Measurements from ENCODE around the gene RGS13.

DNA sequence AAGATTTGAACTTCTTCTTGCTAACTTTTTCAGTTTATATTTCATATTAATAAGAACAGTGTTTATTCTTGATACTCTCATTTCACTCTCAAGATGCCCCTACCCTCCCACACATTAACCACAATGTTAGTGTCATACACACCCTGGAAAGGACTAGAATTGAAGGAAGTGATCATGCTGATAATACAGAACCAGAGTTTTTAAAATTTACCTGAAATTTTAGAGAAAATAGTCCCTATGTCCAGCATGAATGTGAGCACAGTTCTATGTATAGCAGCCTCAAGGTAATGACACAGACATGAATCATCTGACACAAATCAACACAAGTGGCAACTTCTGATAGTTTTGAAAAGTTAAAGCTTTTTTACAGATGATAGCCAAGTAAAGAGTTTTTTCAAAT is 34.4 kb upstream of the RGS13 start:
- TF ChIP-seq, protein P1, sequence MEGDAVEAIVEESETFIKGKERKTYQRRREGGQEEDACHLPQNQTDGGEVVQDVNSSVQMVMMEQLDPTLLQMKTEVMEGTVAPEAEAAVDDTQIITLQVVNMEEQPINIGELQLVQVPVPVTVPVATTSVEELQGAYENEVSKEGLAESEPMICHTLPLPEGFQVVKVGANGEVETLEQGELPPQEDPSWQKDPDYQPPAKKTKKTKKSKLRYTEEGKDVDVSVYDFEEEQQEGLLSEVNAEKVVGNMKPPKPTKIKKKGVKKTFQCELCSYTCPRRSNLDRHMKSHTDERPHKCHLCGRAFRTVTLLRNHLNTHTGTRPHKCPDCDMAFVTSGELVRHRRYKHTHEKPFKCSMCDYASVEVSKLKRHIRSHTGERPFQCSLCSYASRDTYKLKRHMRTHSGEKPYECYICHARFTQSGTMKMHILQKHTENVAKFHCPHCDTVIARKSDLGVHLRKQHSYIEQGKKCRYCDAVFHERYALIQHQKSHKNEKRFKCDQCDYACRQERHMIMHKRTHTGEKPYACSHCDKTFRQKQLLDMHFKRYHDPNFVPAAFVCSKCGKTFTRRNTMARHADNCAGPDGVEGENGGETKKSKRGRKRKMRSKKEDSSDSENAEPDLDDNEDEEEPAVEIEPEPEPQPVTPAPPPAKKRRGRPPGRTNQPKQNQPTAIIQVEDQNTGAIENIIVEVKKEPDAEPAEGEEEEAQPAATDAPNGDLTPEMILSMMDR (conservative IDR thresholded peaks at IDR 0.05 in 1 of 2, IDR thresholded peaks at IDR 0.05 in 1 of 2; ENCODE audit: extremely low read depth in 1 of 2, insufficient read depth in 1 of 2, low read depth in 1 of 2, low read length in 2 of 2): no peak
- no peak for TF ChIP-seq EZH2 (IDR thresholded peaks at IDR 0.05; ENCODE audit: borderline replicate concordance, low read length)

Measured in mammary epithelial cell (primary cell).